HG02588 (cell line): ENCODE measurements around the gene WDR31.
"Not testable (repeated sequence)": the region's sequence is repeated elsewhere in the genome, so short reads cannot be mapped to it uniquely, and the experiment has no call there.

ENCODE experiments used
- ATAC-seq: cut with Tn5 transposase; IDR thresholded peaks from one replicate; pipeline ENCODE4 v1.9.1; 2021; ENCODE audit warnings: mild to moderate bottlenecking, moderate library complexity; ENCODE audit not compliant: unreplicated experiment

WDR31 gene

GRCh38 chr9:113340011-113340699, at the start of gene WDR31:
Gene WDR31 (minus strand): TSS chr9:113340275. CDS start chr9:113332022, 8,253 bp downstream.
- peak; percentile 96 for ATAC-seq

- ATAC-seq, result no peak
These were observed 49.4 kb upstream of the WDR31 start for GRCh38 chr9:113389451-113389850.

GRCh38 chr9:113388833-113389232, 48.8 kb upstream of the WDR31 start:
- no peak for ATAC-seq

- no peak for ATAC-seq
These were observed 47.6 kb upstream of the WDR31 start for GRCh38 chr9:113387560-113388230.

GRCh38 chr9:113386571-113387393, 46.7 kb upstream of the WDR31 start:
- ATAC-seq, result no peak

GRCh38 chr9:113381909-113382411, 41.9 kb upstream of the WDR31 start:
- ATAC-seq, result no peak

- not testable (repeated sequence) for ATAC-seq
These were observed 41.4 kb upstream of the WDR31 start for GRCh38 chr9:113381441-113381840.

GRCh38 chr9:113380869-113381378, 40.8 kb upstream of the WDR31 start:
- ATAC-seq, result peak; percentile 69

GRCh38 chr9:113379829-113380210, 39.7 kb upstream of the WDR31 start:
- ATAC-seq, result not testable (repeated sequence)

GRCh38 chr9:113379094-113379828, 39.2 kb upstream of the WDR31 start:
- ATAC-seq, result not testable (repeated sequence)

GRCh38 chr9:113376634-113377567, 36.8 kb upstream of the WDR31 start, which contains the start of gene HDHD3:
Gene HDHD3 (minus strand): TSS chr9:113376986. CDS start chr9:113374354, 2,632 bp downstream.
- peak; percentile 79 for ATAC-seq

- ATAC-seq, result no peak
These were observed 35.3 kb upstream of the WDR31 start for GRCh38 chr9:113375057-113376023.

GRCh38 chr9:113373676-113374392, 33.8 kb upstream of the WDR31 start:
- ATAC-seq, result no peak

GRCh38 chr9:113373256-113373655, 33.2 kb upstream of the WDR31 start:
- ATAC-seq, result no peak

- no peak for ATAC-seq
These were observed 32.0 kb upstream of the WDR31 start for GRCh38 chr9:113372059-113372458.

- ATAC-seq, result no peak
These were observed 30.8 kb upstream of the WDR31 start for GRCh38 chr9:113370806-113371325.

- ATAC-seq, result no peak
These were observed 29.7 kb upstream of the WDR31 start for GRCh38 chr9:113369855-113370140.
